Mucosa of descending colon (tissue), 3 donors: Measurements from ENCODE around the gene TRAF3. TPM values are rescaled to one million over a fixed set of nuclear protein-coding genes. Genes with fewer than 3 reads are reported as not detected.

ENCODE experiments used
- ATAC-seq: fragments of 200-7000 bp; cut with Tn5 transposase; one replicate; pipeline ENCODE4 v1.9.1; 2020; ENCODE audit warnings: mild to moderate bottlenecking, moderate library complexity
- DNase-seq, 3 donors: peaks; one replicate each; pipeline ENCODE4 v3.0.0-alpha.2; 2020
- H3K36me3 ChIP-seq: fragments of 200-600 bp; one replicate; pipeline ENCODE4 v1.8.0; 2021; ENCODE audit warnings: low read depth, mild to moderate bottlenecking
- H3K4me1 ChIP-seq: fragments of 200-600 bp; one replicate; pipeline ENCODE4 v1.8.0; 2021; ENCODE audit warnings: low read depth, mild to moderate bottlenecking
- H3K4me3 ChIP-seq: fragments of 200-600 bp; one replicate; pipeline ENCODE4 v1.8.0; 2021; ENCODE audit warnings: mild to moderate bottlenecking
- H3K9me3 ChIP-seq: fragments of 200-600 bp; one replicate; pipeline ENCODE4 v1.8.0; 2021; ENCODE audit warnings: mild to moderate bottlenecking
- intact Hi-C, 2 donors: fragments of 100-400 bp; cut with DNase I in 1 of 2; cut with micrococcal nuclease in 1 of 2; formaldehyde crosslinking; loops; one replicate each; pipeline versions ENCODE4 v1.11.0 to v1.11.1; 2022; cut with DNase I, micrococcal nuclease
- total RNA-seq, 3 donors: library from RNA; stranded (reverse); fragmentation: NEBNext Ultra II Directional in 2 of 3; extraction: Animal tissue kit (Norgen Biotek cat#: 25700) in 2 of 3; gene quantifications; one replicate each; pipeline versions ENCODE4 v1.2.1 to v1.2.4, GENCODE V29; 2021 to 2023
- TF ChIP-seq, protein P1 (sequence below): fragments of 200-600 bp; IDR thresholded peaks from one replicate; pipeline ENCODE4 v1.8.0; 2022; ENCODE audit warnings: antibody characterized with exemption, mild to moderate bottlenecking
- donor health status: DM: no; HTN: no; CAD: no; lungs with moderate emphysema.
- donor health status: DM: no; HTN: no; CAD: no.
- donor health status: DM: no; HTN: yes; CAD: no.

The TRAF3 gene
- total RNA-seq, 3 donors from 2014 or later, result 20.9 to 36.0 (median 21.3) TPM

DNA sequence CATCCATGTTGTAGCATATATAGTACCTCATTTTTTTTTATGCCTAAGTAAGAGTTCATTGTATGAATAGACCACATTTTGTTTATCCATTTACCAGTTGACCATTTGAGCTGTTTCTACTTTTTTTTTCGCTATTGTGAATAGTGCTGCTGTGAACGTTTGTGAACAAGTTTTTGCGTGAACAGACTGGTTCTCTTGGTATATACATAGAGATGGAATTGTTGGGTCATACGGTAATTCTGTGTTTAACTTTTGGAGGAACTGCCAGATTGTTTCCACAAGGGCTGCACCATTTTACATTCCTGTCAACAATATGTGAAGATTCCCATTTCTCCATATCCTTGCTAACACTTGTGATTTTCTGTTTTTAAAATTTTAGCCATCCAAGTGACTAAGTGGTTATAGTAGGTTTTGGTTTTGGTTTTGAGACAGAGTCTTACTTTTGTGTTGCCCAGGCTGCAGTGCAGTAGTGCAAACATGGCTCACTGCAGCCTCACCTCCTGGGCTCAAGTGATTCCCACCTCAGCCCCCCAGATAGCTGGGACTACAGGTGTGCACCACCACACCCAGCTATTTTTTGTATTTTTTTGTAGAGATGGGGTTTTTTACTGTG lies 76.9 kb downstream of the TRAF3 start:
- TF ChIP-seq, protein P1, sequence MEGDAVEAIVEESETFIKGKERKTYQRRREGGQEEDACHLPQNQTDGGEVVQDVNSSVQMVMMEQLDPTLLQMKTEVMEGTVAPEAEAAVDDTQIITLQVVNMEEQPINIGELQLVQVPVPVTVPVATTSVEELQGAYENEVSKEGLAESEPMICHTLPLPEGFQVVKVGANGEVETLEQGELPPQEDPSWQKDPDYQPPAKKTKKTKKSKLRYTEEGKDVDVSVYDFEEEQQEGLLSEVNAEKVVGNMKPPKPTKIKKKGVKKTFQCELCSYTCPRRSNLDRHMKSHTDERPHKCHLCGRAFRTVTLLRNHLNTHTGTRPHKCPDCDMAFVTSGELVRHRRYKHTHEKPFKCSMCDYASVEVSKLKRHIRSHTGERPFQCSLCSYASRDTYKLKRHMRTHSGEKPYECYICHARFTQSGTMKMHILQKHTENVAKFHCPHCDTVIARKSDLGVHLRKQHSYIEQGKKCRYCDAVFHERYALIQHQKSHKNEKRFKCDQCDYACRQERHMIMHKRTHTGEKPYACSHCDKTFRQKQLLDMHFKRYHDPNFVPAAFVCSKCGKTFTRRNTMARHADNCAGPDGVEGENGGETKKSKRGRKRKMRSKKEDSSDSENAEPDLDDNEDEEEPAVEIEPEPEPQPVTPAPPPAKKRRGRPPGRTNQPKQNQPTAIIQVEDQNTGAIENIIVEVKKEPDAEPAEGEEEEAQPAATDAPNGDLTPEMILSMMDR, result no peak
- no peaks in the 10 kb centered on the region for H3K9me3 ChIP-seq
- ATAC-seq (no peak), DNase-seq (no peak)
- H3K4me1 ChIP-seq, result peaks cover 15% of the 10 kb centered on the region
- intact Hi-C loops, result no loop called here
- no peak overlapping the region for H3K4me3 ChIP-seq
- H3K36me3 ChIP-seq, result no peaks in the 10 kb centered on the region

DNA sequence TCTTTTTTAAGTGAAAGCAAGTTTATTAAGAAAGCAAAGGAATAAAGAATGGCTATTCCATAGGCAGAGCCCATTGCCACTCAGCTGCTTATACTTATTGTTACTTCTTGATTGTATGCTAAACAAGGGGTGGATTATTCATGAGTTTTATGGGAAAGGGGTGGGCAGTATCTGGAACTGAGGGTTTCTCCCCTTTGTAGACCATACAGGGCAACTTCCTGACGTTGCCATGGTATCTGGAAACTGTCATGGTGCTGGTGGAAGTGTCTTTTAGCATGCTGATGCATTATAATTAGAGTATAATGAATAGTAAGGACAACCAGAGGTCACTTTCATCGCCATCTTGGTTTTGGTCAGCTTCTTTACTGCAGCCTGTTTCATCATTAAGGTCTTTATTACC lies 78.9 kb downstream of the TRAF3 start:
- ATAC-seq (no peak), DNase-seq (no peak)
- H3K9me3 ChIP-seq, result no peaks in the 10 kb centered on the region
- H3K4me1 ChIP-seq, result no peaks in the 10 kb centered on the region
- no peak overlapping the region for H3K4me3 ChIP-seq
- H3K36me3 ChIP-seq, result no peaks in the 10 kb centered on the region
- TF ChIP-seq, protein P1, result no peak
- intact Hi-C loops, result no loop called here

DNA sequence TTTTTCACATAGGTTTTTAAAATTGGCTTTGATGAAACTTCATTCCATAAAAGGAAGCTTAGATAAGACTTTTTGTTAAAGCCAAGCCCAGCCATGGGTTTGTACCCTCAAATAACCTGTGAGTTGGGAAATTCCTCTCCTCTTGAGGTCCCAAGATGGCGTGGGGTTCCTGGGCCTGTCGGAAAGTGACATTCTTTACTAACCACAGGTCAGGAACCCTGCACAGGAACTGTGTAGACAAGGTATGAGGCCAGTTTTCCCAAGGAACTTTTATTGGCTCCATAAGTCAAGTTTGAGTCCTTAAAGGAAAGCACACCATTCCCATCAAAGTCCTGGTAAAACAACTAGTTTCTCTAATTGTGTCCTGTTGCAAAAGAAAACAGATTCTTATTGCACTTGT lies 80.2 kb downstream of the TRAF3 start:
- TF ChIP-seq, protein P1, result no peak
- ATAC-seq (no peak), DNase-seq (no peak)
- peaks cover 2% of the 10 kb centered on the region for H3K9me3 ChIP-seq
- intact Hi-C loops, result no loop called here
- no peaks in the 10 kb centered on the region for H3K4me1 ChIP-seq
- H3K4me3 ChIP-seq, result no peak overlapping the region
- H3K36me3 ChIP-seq, result no peaks in the 10 kb centered on the region

DNA sequence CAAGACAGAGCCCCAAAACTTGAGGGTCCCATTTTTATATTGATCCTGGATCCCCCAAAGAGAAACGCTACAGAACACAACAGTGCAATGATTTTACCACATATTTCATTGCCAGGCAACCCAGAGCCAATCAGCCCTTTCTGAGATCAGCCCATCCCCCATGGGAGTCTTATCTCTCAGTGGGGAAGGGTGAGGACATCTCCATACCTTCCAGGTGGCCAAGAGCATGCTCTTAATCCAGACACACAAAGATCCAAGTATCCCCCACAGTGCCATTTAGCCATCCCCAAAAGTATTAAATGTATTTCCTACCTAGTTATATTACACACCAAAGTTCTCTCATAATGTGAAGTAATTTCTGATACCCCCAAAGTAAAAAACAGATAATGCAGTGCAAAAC lies 82.7 kb downstream of the TRAF3 start:
- intact Hi-C loops, result no loop called here
- H3K4me3 ChIP-seq, result no peak overlapping the region
- ATAC-seq, result no peak
- TF ChIP-seq, protein P1, result no peak
- no peak for DNase-seq
- no peaks in the 10 kb centered on the region for H3K4me1 ChIP-seq
- no peaks in the 10 kb centered on the region for H3K36me3 ChIP-seq
- H3K9me3 ChIP-seq, result peaks cover 2% of the 10 kb centered on the region

DNA sequence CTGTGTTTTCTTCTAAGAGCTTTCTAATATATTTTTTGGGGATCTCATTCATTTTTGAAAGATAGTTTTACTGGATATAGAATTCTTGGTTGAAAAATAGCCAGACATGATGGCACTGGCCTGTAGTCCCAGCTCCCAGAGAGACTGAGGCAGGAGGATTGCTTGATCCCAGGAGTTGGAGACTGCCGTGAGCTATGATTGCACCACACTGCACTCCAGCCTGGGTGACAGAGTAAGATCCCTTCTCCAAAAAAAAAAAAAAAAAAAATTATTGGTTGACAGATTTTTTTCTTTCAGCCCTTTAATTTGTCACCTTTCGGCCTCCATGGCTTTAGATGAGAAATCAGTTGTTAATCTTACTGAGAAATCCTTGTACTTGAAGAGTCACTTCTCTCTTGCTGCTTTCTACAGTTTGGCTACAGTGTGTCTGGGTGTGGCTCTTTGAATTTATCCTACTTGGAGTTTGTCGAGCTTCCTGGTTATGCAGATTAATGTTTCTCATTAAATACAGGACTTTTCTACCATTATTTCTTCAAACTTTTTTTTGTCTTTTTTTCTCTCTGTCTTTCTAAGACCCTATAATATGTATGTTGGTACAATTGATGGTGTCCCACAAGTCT lies 85.0 kb downstream of the TRAF3 start:
- H3K36me3 ChIP-seq, result no peaks in the 10 kb centered on the region
- intact Hi-C loops, result no loop called here
- ATAC-seq (peak; percentile 89), DNase-seq (peak in 1 of 3 donors; percentile 41)
- peaks cover 1% of the 10 kb centered on the region for H3K4me1 ChIP-seq
- no peak overlapping the region for H3K4me3 ChIP-seq
- peaks cover 2% of the 10 kb centered on the region for H3K9me3 ChIP-seq
- TF ChIP-seq, protein P1, result no peak
